Activated CD4-positive, alpha-beta T cell treated with anti-CD3 and anti-CD28 coated beads for 1 hour (primary cell): Measurements from ENCODE around the gene USP12.
"Not testable (repeated sequence)": the region's sequence is repeated elsewhere in the genome, so short reads cannot be mapped to it uniquely, and the experiment has no call there.

Experiments used
- DNase-seq: peaks from one replicate; pipeline ENCODE4 v3.0.0-alpha.2; 2020

USP12 gene

DNA sequence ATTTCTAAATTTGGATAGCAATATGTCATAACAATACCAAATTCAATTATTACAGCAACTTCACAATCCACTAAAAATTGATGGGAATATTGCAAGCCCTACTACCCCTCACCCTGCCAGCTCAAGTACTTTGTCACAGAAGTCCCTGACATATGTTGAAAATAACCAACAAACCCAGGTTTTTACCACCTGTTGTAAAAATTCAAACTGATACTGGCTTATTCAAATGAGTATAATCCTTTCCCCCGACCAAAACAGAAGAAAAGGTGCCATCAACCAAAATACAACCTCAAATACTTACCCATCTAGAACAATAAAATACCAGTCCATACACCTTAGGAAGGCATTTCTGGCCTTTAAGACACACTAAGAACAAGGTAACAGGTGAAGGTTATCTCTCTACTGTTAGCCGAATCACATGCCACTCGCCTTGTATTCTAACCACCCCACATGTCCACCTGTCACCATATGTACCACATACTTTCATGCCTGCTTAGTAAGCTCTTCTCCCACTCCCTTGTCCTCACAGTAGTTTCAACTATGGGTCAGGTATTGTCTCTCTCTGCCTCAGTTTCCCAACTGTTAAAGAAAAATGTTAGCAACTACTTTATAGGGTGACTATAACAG, 53.1 kb downstream of the USP12 start:
- no peak for DNase-seq

DNA sequence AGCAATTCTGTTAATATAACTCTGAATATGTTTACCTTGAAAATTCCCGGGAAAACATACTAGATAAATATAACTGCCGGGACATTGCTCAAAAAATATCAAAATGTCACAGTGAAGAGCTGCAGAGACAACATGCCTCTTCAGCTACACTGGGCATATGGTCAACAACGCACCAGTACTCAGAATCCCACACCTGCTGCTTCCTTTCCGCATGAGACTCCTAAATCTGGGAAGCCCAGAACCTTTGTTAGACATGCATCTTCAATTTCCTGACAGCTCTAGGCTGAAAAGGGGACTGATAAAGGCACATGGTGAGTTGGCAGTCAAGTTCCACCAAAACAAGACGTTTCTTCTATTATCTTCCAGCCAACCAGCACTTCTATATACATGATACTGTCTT, 53.7 kb downstream of the USP12 start:
- DNase-seq, result no peak

DNA sequence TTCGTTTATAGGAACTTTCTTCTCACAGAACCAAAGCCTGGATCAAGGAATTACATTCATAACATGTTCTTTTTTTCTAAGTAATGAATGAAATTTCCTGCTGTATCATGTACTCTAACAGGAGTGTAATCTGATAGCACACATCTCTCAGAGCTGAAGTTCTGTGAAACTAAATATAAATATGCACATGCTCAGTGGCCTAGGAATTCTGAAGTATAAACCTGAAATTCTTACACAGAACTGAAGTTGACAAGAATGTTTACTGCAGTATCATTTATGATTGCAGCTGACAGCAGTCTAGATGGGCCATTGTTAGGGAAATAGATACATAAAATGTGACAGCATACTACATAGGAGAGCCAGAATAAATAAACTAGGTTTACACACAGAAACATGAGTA, 54.5 kb downstream of the USP12 start:
- DNase-seq, result no peak

DNA sequence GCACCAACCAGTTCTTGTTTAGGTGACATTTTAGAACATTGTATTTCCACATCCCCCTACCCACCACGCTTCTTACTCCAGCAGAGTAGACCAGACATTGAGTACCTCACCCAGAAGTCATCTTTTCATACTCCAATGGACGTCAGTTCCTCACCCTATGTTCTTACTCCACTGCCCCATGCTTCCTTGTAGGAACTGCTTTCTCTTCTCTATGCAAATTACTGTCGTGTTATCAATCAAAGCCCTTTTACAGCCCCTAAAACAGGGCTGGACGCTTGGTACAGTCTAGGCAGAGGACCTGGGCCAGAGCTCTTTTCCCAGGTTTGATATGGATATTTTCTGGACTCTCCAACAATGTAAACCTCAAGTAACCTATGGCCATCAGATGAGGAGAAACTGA, 58.2 kb downstream of the USP12 start:
- no peak for DNase-seq

DNA sequence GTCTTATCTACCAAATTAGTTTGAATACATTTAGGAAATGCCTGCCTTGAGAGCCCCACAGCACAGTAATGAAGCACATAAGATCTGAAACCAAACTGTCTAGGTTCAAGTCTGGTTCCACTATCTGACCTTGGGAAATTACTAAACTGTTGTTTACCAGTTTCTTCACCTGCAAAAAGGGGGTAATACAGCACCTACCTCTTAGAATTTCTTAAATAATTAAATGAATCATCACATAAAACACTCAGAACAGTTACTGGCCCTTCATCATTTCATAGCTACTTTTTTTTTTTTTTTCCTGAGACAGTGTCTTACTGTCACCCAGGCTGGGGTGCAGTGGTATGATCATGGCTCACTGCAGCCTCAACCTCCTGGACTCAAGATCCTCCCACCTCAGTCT, 59.6 kb downstream of the USP12 start:
- DNase-seq, result no peak

DNA sequence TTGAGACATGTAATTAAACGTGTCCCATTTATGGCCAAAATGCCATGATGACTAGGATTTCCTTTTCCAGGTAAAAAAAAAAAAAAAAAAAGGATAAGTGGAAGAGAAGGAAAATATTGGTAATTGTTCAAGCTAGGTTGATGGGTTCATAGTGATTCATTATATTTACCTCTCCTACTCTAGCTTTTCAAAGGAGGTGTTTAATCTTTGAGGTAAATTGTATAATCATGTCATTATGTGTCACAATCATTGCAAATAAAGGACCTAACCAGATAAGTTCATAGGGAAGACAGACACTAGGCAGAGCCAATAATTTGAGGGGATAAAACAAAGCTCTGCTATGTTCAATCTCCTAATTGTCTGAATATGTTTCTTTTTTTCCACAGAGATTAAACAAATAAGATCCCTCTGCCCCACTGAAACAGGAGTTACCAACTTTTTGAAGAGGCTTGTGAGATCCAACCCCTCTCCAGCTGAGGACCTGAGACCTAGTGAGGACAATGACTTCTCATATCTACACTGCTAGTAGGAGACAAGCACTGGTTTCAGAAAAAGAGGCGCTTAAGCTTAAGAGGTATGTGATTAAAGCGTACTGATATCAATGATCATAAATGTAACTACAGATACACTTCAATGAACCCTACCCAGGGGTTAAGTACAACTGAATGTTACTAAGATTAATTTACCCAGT, 61.4 kb downstream of the USP12 start:
- DNase-seq, result no peak

DNA sequence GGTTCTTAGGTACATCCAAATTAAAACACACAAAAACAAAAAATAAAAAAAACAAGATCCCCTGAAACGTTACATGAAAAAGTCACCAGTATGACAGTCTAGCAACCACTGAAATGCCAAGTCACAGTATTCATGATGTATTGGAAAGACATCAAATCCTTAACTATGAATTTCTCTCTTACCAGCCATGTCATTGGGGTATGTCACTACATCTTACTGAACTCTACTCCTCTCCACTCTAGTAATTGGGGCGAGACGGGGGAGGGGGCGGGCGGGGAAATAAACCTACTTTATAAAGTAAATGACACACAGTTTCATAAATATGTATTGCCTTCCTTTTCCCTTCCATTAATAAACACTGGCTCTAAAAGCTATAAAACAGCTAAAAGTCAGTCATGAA, 65.5 kb downstream of the USP12 start:
- DNase-seq, result no peak

DNA sequence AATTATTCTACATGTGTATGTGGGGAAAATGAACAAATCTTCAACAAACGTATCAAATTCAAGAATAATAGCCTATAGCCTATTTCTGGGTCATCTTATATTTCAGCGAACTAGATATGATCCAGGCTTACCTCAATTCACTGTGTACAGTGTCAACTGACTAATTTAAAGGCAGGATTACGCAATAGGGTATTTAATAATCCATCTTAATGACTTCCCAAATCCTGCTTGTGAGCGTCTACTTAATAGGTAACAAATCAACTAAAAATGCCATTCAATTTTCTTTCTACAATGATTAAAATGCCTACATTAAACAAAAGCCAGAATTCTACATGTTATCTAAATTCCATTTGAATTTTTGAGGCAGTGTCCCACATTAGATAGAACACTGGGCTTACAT, 67.0 kb downstream of the USP12 start:
- no peak for DNase-seq

DNA sequence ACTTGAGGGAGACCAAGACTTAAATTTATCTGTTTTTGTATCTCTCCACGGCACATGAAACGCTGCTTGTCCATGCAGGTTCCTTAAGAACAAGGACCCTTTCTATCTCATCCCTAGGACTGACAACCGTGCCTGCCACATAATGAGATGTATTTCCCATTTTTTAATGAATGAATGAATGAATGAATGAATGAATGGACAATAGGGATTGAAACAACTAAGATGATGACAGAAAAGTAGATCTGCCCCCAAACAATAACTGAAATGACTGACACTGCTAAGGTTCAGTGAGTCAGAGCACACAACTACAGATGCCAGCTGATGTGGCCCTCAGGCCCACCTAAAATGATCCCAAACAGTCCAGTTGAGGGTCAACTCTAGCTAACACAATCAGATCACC, 69.8 kb downstream of the USP12 start:
- DNase-seq, result no peak

DNA sequence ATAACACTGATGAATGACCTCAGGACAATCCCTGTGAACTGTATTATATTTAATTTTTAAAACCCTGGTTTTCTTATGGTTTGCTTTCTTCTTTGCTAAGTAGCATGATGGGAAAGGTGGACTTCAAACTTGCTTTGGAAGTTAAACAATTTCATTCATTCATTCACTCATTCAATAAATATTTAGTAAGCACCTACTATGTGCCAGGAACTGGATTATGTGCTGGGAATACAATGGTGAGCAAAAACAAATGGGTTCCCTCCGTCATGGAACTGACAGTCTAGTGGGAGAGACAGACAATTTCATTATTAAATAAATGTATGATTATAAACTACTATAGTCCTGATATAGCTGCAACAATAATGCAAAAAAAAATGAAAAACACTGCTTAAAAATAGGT, 70.3 kb downstream of the USP12 start:
- DNase-seq, result no peak

DNA sequence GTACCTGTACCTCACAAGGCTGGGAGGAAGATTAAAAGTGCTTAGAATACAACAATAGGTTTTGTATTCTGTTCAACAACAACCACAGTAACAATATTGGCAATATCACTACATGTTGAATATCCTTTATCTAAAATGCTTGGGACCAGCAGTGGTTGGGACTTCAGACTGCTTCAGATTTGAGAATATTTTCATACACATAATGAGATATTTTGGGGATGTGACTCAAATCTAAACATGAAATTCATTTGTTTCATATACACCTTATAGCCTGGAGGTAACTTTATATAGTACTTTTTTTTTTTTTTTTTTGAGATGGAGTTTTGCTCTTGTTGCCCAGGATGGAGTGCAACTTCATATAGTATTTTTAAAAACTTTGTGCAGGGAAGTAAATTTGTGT, 73.9 kb downstream of the USP12 start:
- DNase-seq, result no peak

DNA sequence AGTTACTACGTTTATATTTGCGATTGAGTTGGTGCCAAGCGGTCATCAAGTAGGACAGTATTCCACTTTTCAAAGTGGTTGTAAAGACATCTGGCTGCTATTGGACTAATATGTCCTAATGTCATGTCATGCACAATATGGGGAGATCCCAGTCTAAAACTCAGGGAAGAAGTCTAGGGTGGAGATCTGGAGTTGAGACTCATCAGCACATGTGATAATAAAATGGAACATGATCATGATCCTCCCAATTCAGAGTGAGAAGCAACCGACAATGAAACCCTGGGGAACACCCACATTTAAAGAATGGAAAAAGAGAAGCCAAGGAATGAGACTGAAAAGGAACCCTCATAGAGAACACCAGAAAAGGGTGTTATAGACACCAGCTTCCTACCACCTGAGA, 80.2 kb downstream of the USP12 start:
- no peak for DNase-seq

DNA sequence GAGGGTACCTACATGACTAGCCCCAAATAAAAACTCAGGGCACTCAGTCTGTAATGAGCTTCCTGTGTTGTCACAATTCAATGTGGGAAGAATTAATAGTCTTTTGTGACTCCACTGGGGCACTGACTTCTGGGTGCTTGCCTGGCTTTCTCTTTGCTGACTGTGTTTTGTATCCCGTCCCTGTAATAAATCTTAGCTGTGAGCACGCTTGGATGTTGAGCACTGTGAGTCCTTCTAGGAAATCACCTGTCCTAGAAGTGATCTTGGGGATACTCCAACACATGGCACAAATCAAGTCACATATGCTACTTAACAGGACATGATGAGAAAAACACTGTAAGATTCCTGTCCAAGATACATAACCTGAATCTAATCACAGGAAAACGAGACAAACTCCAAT, 83.0 kb downstream of the USP12 start:
- DNase-seq, result no peak

DNA sequence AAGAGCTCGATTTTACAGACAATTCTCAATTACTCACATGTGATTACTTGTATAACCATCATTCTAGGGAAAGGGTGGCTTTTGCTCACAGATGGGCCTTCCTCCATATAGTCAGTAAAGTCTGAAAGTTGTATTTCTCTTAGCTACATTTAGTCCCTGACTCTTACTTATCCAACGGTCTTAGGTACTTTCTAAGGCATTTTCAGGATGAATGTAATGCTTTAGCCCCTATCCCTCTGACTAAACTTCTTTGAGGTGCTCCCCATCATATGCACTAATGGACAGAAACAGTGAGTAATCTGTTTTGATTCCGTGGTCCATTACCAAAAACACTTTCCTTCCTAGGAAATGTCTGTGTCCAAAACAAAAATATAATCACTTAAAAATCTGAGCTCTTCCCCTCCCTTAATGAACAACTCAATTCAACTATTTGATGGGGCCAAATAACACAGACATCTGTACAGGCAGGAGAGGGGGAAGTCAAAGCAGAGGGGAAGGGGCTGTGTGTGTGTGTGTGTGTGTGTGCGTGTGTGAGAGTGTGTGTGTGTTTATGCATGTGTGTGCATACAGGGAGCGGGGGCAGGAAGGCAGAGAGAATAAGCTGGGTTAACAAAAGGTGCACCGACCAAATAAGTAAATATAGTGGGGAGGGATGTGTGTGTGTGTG, 84.9 kb downstream of the USP12 start:
- DNase-seq, result no peak

DNA sequence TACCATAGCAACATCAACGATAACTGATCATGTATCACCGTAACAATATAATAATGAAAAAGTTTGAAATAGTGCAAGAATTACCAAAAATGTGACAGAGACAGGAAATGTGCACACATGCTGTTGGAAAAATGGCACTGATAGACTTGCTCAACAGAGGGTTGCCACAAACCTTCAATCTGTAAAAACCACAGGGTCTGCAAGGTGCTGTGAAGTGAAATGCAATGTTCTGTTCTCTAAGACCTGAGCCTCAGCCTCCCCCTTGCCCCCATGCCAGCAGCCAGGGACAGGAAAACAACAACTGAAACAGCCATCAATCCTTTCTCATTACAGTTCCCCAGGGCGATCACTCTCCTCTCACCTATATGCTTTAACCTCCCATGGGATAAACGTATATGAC, 88.4 kb downstream of the USP12 start:
- no peak for DNase-seq

DNA sequence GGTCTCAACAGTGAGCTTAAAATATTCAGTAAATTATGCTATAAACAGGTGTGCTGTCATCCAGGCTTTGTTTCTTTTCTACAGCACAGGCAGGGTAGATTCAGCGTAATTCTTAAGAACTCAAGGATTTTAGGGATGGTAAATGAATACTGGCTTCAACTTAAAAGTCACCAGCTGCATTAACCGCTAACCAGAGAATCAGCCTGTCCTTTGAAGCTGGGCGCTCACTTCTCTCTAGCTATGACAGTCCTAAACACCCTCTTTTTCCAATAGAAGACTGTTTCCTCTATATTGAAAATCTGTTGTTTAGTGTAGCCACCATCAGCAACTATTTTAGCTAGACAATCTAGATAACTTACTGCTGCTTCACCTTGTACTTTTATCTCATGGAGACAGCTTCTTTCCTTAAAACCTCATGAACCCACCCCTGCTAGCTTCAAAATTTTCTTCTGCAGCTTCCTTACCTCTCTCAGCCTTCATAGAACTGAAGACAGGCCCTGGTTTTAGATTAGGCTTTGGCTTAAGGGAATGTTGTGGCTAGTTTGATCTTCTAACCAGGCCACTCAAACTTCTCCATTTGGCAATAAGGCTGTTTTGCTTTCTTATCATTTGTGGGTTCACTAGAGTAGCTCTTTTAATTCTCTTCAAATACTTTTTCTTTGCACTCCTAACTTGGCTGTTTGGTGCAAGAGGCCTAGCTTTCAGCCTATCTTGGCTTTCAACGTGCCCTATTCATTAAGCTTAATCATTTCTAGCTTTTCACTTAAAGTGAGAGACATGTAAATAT, 89.5 kb downstream of the USP12 start:
- DNase-seq, result no peak

DNA sequence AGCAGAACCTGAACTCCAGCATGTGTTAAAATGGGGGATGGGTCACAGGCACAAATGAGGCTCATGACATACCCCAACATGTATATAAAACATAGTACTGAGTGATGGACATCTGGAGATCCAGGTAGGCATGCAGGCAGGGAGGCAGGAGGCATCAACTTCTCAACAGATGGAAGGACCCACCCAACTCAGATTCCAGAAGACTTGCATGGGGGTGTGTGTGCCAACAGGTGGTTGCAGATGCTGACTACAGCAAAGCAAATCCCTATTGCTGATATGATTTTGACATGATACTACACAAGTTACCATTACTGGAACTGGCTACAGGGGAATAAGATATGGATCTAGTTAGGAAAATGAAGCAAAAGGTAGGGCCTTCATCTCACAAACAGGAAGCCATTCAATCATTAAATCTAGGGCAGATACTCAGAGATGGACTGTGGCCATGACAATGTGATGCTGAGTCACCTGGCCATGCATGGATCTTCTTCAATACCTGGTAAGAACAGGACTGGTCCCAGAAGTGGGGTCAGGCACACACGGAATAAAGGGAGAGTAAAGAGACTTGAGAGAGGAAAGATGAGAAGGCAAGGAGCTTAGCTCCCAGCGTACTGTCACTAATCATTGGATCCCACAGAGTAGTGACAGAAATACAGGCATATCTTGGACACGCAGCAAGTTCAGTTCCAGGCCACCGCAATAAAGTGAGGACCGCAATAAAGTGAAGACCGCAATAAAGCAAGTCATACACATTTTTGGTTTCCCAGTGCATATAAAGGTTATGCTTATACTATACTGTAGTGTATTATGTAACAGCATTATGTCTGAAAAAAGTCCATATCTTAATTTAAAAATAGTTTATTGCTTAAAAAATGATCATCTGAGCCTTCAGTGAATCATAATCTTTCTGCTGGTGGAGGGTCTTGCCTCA, 91.3 kb downstream of the USP12 start:
- DNase-seq, result no peak

DNA sequence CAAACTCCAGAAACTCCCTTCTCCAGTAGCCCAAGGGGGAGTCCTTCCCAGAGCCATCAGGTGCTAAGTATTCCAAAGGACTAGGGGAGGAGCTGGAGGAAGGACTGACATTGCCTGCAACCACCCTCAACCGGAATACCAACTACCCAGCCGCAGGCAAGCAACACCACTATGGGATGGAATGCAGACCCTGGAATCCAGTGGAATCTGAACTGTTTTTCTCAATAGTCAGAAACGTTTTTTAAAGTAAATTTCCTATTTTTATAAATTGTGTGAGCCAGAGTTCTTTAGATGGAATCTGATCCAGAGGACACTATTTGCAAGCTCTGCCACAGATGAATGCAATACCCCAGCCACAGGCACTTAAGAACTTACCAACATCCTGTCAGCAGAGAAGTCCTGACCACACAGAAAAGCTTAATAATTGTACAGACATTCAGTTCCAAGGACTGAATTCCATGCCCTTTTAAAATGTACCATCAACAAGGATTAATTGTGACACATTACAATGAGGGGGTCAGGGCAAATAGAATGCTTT, 92.1 kb downstream of the USP12 start:
- no peak for DNase-seq

DNA sequence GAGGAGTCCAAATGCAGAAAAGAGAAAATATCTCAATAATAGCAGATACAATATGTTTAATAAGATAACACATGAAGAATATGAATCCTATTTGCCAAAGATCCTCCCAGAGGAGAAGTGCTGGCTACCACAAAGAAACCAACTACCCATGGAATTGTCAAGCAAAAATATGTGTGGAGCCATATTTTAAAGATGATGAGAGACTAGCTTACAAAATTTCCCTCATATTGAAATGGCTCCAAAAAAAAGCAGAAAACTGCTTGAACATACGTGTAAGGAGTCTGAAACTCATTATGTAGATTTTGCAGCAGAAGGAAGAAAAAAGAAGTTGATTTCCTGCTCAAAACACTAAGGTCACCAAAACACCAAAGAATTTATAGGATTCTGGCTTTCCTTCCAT, 94.2 kb downstream of the USP12 start:
- no peak for DNase-seq

DNA sequence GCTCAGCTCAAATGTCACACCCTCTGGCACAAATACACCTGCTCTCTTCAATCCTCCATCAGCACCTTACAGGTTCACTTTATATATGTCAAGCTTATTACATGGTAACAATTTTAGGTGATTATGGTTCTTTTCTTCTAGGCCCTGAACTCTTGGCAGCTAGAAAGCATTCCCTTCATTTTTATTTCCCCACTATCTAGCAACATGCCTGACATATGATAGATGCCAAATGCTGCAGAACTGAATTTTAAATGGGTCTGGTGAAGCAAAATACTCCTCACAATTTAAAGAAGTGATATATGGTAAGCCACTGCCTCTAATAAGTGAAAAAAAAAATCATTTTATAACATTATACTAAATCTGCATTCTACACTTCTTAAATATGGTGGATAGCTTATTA, 95.2 kb downstream of the USP12 start:
- DNase-seq, result no peak

DNA sequence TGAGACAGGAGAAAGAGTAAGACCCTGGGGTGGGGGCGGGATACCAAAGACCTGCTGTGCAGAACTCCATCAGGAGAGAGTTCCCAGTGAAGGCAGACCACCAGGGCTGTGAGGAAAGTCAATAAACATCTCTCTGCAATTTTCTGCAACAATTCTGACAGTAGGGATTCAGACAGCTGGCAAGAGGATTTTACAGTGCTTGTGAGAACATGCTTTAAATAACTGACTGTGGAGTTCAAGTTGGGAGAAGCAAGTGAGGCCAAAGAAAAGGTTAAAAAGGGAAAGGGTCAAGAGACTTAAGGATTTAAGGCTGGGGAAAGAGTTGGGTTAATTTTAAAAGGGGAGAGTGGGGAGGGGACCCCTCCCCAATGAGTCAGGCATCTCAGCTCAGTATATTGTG, 98.4 kb downstream of the USP12 start:
- DNase-seq, result no peak

DNA sequence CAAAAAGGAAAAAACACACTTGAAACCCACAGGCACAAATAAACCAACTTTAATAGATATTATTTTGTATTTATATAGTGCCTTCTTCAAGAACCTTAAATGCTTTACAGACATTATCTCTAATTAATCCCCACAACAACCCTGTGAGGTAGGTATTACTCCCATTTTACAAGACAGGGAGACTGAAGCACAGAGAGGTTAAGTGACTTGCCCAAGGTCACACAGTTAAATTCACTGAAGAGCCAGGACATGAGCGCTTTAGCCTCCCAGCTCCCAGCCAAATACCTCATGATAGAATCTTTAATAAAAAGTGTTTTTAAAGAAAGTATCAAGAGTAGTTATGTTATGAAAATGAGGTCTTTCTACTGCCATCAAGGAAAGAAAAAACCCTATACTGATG, 105.5 kb downstream of the USP12 start:
- not testable (repeated sequence) for DNase-seq
